ENCODE measurements around the gene ATF3.

GRCh38 chr1:212607913-212608391 is 609 bp upstream of the ATF3 start:
- TF ChIP-seq, protein P1, sequence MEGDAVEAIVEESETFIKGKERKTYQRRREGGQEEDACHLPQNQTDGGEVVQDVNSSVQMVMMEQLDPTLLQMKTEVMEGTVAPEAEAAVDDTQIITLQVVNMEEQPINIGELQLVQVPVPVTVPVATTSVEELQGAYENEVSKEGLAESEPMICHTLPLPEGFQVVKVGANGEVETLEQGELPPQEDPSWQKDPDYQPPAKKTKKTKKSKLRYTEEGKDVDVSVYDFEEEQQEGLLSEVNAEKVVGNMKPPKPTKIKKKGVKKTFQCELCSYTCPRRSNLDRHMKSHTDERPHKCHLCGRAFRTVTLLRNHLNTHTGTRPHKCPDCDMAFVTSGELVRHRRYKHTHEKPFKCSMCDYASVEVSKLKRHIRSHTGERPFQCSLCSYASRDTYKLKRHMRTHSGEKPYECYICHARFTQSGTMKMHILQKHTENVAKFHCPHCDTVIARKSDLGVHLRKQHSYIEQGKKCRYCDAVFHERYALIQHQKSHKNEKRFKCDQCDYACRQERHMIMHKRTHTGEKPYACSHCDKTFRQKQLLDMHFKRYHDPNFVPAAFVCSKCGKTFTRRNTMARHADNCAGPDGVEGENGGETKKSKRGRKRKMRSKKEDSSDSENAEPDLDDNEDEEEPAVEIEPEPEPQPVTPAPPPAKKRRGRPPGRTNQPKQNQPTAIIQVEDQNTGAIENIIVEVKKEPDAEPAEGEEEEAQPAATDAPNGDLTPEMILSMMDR (IDR thresholded peaks at IDR 0.05; ENCODE audit: low read depth, low read length, poor library complexity, severe bottlenecking) = no peak
- 0 out of 2 replicates have a peak, but pooled peaks have one; percentile 75 for TF ChIP-seq EZH2phosphoT487 (IDR thresholded peaks at IDR 0.05; ENCODE audit: borderline replicate concordance, low read length)
